Stimulated activated CD4-positive, alpha-beta T cell treated with anti-CD3 and anti-CD28 coated beads, Interleukin-15, amount 100 ng/mL, for 1 hour (primary cell): ENCODE measurements around the gene CYB5R2.

Experiments used
- DNase-seq, 2 donors: peaks; one replicate each; pipeline ENCODE4 v3.0.0-alpha.2; 2020; ENCODE audit warnings: low read depth in 1 of 2, low spot score in 1 of 2

CYB5R2 gene

DNA sequence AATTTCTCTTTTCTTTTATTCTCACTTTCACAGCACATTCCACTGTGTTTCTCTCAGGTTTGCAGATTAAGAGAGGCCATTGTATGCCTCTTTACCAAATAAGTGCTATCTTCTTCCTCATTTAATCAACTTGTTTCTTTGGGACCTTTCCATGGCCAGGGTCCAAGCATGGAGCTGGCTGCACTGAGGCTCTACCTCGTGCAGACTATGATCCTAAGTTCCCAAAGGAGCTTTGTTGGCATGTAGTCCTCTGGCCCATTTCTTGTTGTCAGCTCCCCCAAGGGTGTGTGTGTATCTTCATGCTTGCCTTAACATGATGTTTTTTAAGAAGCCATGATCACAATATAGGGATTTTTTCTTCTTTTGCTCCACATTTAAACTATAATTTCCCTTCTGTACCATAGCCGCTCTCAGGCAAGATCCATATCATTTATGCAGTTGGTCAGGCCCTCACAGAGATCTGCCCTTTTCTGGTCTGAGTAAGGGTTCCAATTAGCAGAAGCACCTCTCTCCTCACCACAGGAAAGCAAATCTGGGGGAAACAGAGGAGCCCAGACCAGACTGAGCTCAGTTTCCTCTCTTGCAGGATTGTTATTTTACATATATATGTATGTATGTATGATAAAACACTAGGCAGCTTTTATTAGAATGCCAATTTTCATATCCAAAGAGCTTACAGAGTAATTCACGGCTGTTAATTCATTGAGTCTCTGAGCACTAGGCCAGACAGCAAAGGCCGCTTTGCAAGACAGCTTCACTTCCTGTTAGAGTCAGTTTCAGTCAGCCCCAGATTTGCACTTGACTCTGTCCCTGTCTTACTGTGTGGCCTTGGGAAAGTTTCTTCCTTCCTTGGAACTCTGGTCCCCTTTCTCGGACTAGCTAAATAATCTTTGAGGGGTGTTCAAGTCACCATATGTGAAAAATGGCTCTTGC, 34.3 kb downstream of the CYB5R2 start:
- no peak for DNase-seq

DNA sequence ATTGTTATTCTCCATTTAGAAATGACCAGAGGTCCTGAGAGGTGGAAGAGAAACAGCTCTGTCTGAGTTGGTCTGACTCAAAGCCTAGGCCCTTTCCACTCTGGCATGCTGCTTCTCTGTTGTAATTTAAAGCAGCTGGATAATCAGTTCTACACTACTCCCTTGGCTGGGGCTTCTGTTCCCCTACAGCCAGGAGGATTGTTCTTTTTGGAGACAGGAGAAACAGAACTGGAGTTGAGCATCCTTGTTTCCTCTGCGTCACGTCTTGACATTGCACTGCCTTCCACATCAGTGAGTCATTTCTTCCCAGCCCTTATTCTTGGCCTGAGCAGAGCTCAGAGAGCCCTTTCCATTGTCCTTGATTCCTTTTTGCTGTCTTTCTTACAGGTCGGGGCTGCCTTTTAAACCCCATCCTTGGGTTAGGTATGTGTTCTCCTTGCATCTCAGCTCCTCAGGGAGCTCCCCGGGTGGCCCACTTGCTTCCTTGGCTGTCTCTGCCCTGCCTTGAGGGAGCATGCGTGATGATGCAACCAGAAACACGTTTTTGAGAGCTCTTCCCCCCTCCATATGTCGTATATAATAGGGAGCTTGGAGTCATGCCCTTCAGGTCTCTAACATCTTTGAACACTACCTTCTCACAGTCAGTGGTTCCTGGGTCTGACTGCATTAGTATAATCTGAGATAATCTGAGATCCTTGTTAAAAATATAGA, 35.7 kb downstream of the CYB5R2 start:
- no peak for DNase-seq

DNA sequence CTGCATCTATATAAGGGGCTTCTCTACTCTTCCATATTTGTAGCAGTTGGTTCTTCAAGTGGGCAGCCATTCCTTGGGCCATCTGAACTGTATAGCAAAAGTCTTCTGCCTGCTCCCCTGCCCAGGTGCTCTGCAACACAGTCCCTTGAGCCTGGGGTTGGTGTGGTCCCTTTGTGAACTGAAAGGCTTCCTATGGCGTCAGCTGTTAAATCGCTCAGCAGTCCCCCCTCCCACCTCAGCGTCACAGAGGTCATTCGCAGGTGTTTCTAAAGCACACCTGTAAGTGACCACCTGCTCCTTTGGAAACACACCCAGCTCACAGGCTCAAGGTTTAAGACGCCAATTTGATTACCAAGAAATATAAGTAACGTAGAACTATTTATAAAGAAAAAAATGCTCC, 37.0 kb downstream of the CYB5R2 start:
- DNase-seq, result no peak

DNA sequence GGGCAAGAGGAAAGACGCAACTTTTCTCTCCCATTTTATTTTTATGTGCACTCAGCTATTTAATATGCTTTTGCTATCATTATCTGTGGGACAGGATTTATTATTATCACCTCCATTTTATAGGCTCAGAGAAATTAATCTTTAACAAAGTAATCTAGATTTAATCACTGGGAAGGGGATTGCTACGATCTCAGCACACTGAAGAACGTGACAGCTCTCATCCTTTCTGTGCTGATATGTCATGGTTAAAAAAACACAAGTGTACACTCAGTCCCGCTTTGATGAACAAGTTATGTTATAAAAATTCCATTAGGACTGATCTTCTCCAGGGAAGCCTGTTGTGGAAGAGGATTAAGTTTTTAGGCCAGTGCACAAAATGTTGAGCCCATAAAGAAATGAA, 37.6 kb downstream of the CYB5R2 start:
- DNase-seq, result no peak

DNA sequence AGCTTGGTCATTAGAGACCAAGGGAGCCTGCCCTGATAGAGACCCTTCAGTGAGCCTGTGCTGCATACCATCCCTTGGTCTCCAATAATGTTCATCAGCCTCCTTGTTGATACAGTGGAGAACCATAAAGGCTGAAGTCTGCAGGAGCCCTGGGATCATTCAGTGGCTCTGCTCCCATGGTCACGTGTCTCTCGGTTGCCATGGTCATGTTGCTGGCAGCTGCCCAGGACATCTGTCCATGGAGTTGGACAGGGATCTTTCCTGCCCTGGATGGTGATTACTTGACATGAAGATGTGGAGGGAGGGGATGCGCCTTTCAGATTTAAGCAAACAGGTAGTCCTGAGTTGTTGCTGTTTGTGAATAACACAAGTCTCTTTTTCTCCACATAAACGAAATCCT, 38.2 kb downstream of the CYB5R2 start:
- DNase-seq, result no peak

DNA sequence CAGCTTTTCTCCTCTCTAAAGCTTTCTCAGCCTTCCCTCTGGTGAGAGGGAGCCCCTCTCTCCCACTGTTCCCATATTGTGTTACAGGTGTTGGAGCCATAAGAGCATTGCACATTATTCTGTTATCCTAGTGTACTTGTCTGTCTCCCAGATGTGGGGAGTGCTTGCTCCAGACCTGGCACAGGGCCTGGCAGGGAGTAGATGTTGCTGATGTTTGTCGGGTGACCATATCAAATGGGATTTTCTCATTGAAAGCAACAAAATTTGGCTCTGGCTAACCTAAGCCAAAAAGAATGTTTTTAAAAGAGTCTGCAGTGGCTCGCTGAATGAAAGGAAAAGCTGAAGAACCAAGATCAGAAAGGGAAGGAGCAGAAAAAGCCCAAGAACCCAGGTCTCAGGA, 41.1 kb downstream of the CYB5R2 start:
- no peak for DNase-seq

DNA sequence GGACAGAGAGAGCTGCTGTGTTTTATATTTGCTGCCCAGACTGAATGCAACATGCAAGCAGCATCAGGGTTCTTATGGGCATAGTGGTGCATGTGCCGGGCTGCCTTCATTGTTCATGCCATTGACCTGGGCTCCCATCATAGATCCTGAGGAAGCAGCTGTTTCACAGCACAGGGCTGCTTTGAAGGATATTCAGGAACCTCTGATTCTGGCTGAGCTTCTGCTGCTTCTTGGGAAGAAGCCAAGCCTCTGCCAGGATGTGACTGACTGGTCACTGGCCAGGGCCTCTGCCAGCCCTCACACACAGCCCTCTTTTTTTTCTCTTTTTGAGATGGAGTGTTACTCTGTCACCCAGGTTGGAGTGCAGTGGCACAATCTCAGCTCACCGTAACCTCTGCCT, 43.3 kb downstream of the CYB5R2 start:
- no peak for DNase-seq

DNA sequence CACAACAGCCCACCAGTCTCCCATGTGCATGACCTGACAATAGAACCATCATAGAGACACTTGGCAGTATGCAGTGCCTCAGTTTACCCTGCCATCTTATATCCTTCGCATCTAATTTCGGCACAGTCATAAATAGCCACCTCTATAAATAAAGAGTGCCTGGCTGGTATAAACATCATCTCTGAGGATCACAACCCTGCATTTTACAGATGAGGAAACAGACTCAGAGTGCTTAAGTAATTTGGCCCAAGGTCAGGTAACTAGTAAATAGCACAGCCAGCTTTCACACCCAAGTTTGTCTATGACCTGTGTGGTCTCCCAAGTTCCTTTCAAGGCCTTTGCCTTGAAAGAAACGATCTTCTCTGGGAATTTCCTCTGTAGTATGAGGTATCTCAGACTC, 44.6 kb downstream of the CYB5R2 start:
- DNase-seq, result no peak

DNA sequence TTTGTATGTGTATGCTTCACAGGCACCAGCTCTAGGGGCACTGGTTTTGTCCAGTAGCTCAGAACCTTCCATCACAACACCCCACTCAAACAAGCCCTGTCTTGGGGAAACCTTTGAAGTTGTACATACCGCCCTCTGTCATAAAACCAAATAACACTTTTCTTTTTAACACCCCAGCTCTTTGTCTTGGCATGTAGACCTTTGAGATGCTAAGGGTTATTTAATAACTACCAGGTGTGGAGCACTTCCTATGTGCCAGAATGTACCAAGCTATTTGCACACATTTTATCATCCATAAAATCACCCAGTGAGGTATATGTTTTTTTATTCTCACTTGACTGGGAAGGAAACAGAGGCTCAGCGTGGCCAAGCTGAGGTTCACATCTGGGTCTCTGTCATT, 50.6 kb downstream of the CYB5R2 start:
- DNase-seq, result no peak

DNA sequence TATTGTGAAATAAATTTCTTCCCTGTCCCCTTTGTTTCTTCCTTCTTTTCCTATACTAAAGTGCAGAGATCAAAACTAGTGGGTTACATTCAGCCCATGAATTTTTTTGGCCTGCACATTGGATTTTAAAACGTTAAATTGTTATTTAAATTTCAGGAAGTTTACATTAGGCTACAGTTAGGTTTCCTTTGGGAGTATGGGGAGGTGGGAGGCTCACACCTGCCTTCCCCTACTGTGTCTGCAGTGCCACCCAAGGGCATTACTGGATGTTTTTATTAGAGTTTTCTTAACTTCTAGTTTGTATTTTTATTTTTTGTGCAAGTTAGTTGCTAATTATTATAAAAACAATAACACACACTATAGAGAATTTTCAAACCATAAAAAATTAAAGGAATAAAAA, 51.7 kb downstream of the CYB5R2 start:
- DNase-seq, result no peak

DNA sequence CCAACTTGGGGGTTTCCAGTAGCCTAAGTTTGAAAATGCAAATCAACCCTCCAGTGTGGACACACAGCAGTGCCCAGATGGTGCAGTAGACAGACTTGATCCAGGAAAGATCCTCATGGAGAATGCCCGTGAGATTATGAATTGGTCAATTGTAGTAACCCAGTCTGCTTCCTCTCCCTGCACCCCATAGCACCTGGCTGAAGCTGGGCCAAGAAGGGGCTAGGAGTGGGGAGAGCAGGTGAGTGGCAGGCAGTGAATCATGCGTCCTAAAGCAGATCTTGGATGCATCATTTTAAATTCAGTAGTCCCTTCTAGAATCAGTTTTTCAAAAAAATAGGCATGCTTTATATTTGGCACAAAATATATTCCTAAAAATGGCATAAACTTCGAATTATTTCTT, 52.2 kb downstream of the CYB5R2 start:
- DNase-seq, result no peak

DNA sequence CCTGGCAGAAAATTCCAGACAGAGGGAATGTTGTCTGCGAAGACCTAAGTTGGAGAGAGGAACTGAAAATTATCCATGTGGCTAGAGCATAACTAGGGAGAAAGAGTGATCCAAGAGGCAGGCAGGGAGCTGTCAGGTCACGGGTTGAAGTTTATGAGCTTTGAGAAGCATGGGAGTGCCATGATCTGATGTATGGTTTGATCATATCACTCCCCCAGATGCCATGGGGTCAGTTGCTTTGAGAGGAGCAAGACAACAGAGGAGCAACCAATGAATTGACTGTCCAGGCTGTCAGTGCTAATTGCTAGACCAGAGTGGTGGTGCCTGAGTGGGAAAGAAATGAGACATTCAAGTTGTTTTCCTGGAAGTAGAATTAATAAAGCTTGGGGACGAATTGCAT, 54.0 kb downstream of the CYB5R2 start:
- no peak for DNase-seq

DNA sequence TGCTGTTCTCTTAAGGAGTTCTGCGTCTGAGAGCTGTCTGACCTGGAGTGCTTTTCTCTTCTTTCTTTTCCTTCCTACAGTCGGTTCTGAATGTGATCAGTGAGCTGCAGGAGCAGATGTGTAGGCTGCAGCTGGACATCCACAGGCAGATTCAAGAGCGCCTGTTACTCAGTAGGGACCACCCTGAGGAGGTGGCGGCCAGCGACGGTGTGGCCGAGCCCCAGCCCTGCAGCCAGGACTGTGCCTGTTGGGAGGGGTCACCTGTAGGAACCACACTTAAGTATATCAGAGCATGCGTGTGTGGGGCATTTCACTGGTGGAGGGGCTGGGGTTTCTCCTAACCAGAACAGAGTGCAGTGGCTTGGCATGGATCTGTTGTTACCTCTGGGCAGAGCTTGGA, 56.3 kb downstream of the CYB5R2 start:
- no peak for DNase-seq
